PC-3 (cell line): ENCODE results near the gene NBAS. TPM values are rescaled to one million over a fixed set of nuclear protein-coding genes. Genes with fewer than 3 reads are reported as not detected.

Experiments
- ATAC-seq: fragments of 200-7000 bp; cut with Tn5 transposase; 2 replicates; pipeline ENCODE4 v1.9.1; 2020; ENCODE audit warnings: mild to moderate bottlenecking, moderate library complexity
- BruUV-seq: library from RNA; stranded (reverse); fragments of 400-500 nt; replicated peaks from 2 replicates; lab custom pipeline; 2021; lab: Mats Ljungman, UMichigan
- CTCF ChIA-PET: fragments of 300-600 bp; sonication (Branson Sonifier 250); formaldehyde crosslinking; loops from one replicate; lab custom pipeline; 2022; ENCODE audit warnings: antibody characterized with exemption; lab: Charles Lee
- POLR2A ChIA-PET: fragments of 300-600 bp; sonication (Branson Sonifier 250); formaldehyde crosslinking; loops from one replicate; lab custom pipeline; 2022; ENCODE audit warnings: antibody characterized with exemption; ENCODE audit not compliant: unreplicated experiment; lab: Charles Lee
- DNase-seq: peaks from one replicate; pipeline ENCODE4 v3.0.0-alpha.2; 2015
- H2AFZ ChIP-seq: fragments of 300-600 bp; sonication (generic); 2 replicates; pipeline ENCODE4 v1.6.0; 2016; ENCODE audit warnings: antibody characterized with exemption, low read length
- H3F3A ChIP-seq: fragments of 300-600 bp; sonication (generic); one replicate; pipeline ENCODE4 v1.6.0; 2017; ENCODE audit warnings: antibody characterized with exemption, low read length, control low read depth, mild to moderate bottlenecking; ENCODE audit not compliant: unreplicated experiment
- H3K27ac ChIP-seq: fragments of 300-600 bp; sonication (generic); 2 replicates; pipeline ENCODE4 v1.5.1; 2016; ENCODE audit warnings: mild to moderate bottlenecking, low read length
- H3K27me3 ChIP-seq: fragments of 300-600 bp; sonication (generic); 2 replicates; pipeline ENCODE4 v1.6.1; 2016; ENCODE audit warnings: low read length, mixed read lengths
- H3K36me3 ChIP-seq: fragments of 300-600 bp; sonication (generic); 2 replicates; pipeline ENCODE4 v1.6.1; 2016; ENCODE audit warnings: low read depth, mixed run types, low read length, mixed read lengths
- H3K4me1 ChIP-seq: fragments of 300-600 bp; sonication (generic); 2 replicates; pipeline ENCODE4 v1.5.1; 2016; ENCODE audit warnings: low read length; ENCODE audit not compliant: insufficient read depth
- H3K4me2 ChIP-seq: fragments of 300-600 bp; sonication (generic); 2 replicates; pipeline ENCODE4 v1.6.0; 2016; ENCODE audit warnings: low read length
- H3K4me3 ChIP-seq: fragments of 300-600 bp; sonication (generic); 2 replicates; pipeline ENCODE4 v1.5.1; 2016; ENCODE audit warnings: mild to moderate bottlenecking, low read length, mixed read lengths
- H3K79me2 ChIP-seq: fragments of 300-600 bp; sonication (generic); 2 replicates; pipeline ENCODE4 v1.6.1; 2017; ENCODE audit warnings: low read length, mixed read lengths
- H3K9ac ChIP-seq: fragments of 300-600 bp; sonication (generic); 2 replicates; pipeline ENCODE4 v1.6.0; 2016; ENCODE audit warnings: mild to moderate bottlenecking, low read length
- H3K9me2 ChIP-seq: fragments of 300-600 bp; sonication (generic); replicated peaks from 2 replicates; pipeline ENCODE4 v1.6.1; 2016; ENCODE audit warnings: mixed run types, low read length, mixed read lengths
- H3K9me3 ChIP-seq: fragments of 300-600 bp; sonication (generic); 2 replicates; pipeline ENCODE4 v1.6.1; 2016; ENCODE audit warnings: low read length, mixed read lengths
- H4K20me1 ChIP-seq: fragments of 300-600 bp; sonication (generic); 2 replicates; pipeline ENCODE4 v1.6.1; 2016; ENCODE audit warnings: low read length, mixed read lengths
- CTCF ChIP-seq: fragments of 300-600 bp; sonication (generic); conservative IDR thresholded peaks from 2 replicates; pipeline ENCODE4 v1.5.1; 2017; ENCODE audit warnings: antibody characterized with exemption, low read depth, mild to moderate bottlenecking, low read length
- EZH2 ChIP-seq: fragments of 300-600 bp; sonication (generic); IDR thresholded peaks from one replicate; pipeline ENCODE4 v1.6.1; 2017; ENCODE audit warnings: antibody characterized with exemption, mild to moderate bottlenecking, low read length; ENCODE audit not compliant: unreplicated experiment
- EZH2phosphoT487 ChIP-seq: fragments of 300-600 bp; sonication (generic); IDR thresholded peaks from 2 replicates; pipeline ENCODE4 v1.6.1; 2018; ENCODE audit warnings: mild to moderate bottlenecking, antibody characterized with exemption, low read length, borderline replicate concordance
- intact Hi-C: fragments of 100-400 bp; cut with micrococcal nuclease; formaldehyde crosslinking; loops from 2 replicates; pipeline ENCODE4 v1.9.0; 2023
- total RNA-seq: library from RNA; depleted of rRNA; stranded (reverse); fragments of >200 nt; gene quantifications from 2 replicates; pipeline ENCODE4 v1.2.3, GENCODE V29; 2014

NBAS gene
- total RNA-seq, 1 experiment from 2014 or later = 37.2 TPM

DNA sequence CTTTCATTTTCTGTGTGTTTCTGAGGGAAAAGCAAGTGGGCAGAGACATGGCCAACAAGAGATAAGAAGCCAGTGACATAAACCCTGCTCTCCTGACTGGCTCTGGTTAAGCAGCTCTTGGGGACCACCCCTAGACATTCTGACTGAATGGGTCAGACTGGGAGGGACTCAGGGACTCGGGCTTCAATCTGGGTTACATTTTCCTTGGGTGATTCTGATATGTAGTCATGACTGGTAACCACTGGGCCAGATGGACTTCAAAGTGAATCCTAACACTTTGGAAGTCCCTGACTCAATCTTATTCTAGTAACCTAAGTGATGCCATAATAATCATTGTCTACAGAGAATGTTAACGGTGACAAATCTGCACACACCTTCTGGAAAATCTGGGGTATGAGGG is 397.8 kb downstream of the NBAS start:
- Histone ChIP-seq H3K4me2 (no peak overlapping the region), H3K4me3 (no peak overlapping the region), H3K27ac (no peak overlapping the region), H3K9ac (no peak overlapping the region), H3K9me3 (no peaks in the 10 kb centered on the region), H3K4me1 (peaks cover 7% of the 10 kb centered on the region), H4K20me1 (no peaks in the 10 kb centered on the region), H3K36me3 (no peaks in the 10 kb centered on the region), H3K9me2 (no peaks in the 10 kb centered on the region), H3K79me2 (no peaks in the 10 kb centered on the region), H3F3A (no peaks in the 10 kb centered on the region), H2AFZ (no peak overlapping the region), H3K27me3 (no peaks in the 10 kb centered on the region)
- no TSS peak for BruUV-seq
- POLR2A ChIA-PET = no interaction called here
- CTCF ChIA-PET = no interaction called here
- no peak for ATAC-seq
- TF ChIP-seq CTCF (no peak), EZH2 (no peak), EZH2phosphoT487 (no peak)
- intact Hi-C loops = loop anchor here (10.0 kb wide), 1 partner anchor 411 kb away; no protein-coding TSS in a partner anchor
- no peak for DNase-seq

- Histone ChIP-seq H3K9ac (no peak overlapping the region), H3K9me2 (no peaks in the 10 kb centered on the region), H3K4me3 (no peak overlapping the region), H3K4me2 (no peak overlapping the region), H3K9me3 (no peaks in the 10 kb centered on the region), H3K4me1 (peaks cover 8% of the 10 kb centered on the region), H3K36me3 (no peaks in the 10 kb centered on the region), H2AFZ (no peak overlapping the region), H4K20me1 (no peaks in the 10 kb centered on the region), H3K27ac (no peak overlapping the region), H3K27me3 (no peaks in the 10 kb centered on the region), H3F3A (no peaks in the 10 kb centered on the region), H3K79me2 (no peaks in the 10 kb centered on the region)
- ChIA-PET CTCF (no interaction called here), POLR2A (no interaction called here)
- no TSS peak for BruUV-seq
- ATAC-seq (no peak), DNase-seq (no peak)
- TF ChIP-seq EZH2 = no peak
- no peak for TF ChIP-seq EZH2phosphoT487
- intact Hi-C loops = loop anchor here (10.0 kb wide), 1 partner anchor 412 kb away; no protein-coding TSS in a partner anchor
Measured at GRCh38 chr2:15162620-15163019, 398.5 kb downstream of the NBAS start.

- POLR2A ChIA-PET = no interaction called here
- ATAC-seq = no peak
Measured at GRCh38 chr2:15160201-15160991, 400.7 kb downstream of the NBAS start.

More at GRCh38 chr2:15160201-15160991, 400.7 kb downstream of the NBAS start:
- CTCF ChIA-PET = interaction anchor here (0.6 to 0.7 kb wide), 2 partner anchors 22 to 269 kb away, joined by 3 to 4 read pairs; no protein-coding TSS in a partner anchor
- H3K4me3 ChIP-seq = no peak overlapping the region
- H3K9me3 ChIP-seq = no peaks in the 10 kb centered on the region
- no peaks in the 10 kb centered on the region for H3K36me3 ChIP-seq
- intact Hi-C loops = loop anchor here (10.0 kb wide), 1 partner anchor 414 kb away; no protein-coding TSS in a partner anchor
- BruUV-seq = no TSS peak
- H3K9me2 ChIP-seq = no peaks in the 10 kb centered on the region
- H3K27me3 ChIP-seq = no peaks in the 10 kb centered on the region
- no peaks in the 10 kb centered on the region for H3F3A ChIP-seq
- H4K20me1 ChIP-seq = no peaks in the 10 kb centered on the region
- no peak overlapping the region for H3K4me2 ChIP-seq
- no peak overlapping the region for H2AFZ ChIP-seq
- H3K9ac ChIP-seq = no peak overlapping the region
- DNase-seq = no peak
- no peak for TF ChIP-seq EZH2
- peaks cover 8% of the 10 kb centered on the region for H3K4me1 ChIP-seq
- no peak overlapping the region for H3K27ac ChIP-seq
- no peaks in the 10 kb centered on the region for H3K79me2 ChIP-seq
